ENCODE data around the gene C19orf25. TPM values are rescaled to one million over a fixed set of nuclear protein-coding genes. Genes with fewer than 3 reads are reported as not detected.

Gene C19orf25
- total and polyA plus RNA-seq, 8 donors = 17.7 to 32.2 (median 24.7) TPM

GRCh38 chr19:1472231-1473084, 6.6 kb downstream of the C19orf25 start:
- DNase-seq (no peak), ATAC-seq (no peak)
- TF ChIP-seq, protein P1, sequence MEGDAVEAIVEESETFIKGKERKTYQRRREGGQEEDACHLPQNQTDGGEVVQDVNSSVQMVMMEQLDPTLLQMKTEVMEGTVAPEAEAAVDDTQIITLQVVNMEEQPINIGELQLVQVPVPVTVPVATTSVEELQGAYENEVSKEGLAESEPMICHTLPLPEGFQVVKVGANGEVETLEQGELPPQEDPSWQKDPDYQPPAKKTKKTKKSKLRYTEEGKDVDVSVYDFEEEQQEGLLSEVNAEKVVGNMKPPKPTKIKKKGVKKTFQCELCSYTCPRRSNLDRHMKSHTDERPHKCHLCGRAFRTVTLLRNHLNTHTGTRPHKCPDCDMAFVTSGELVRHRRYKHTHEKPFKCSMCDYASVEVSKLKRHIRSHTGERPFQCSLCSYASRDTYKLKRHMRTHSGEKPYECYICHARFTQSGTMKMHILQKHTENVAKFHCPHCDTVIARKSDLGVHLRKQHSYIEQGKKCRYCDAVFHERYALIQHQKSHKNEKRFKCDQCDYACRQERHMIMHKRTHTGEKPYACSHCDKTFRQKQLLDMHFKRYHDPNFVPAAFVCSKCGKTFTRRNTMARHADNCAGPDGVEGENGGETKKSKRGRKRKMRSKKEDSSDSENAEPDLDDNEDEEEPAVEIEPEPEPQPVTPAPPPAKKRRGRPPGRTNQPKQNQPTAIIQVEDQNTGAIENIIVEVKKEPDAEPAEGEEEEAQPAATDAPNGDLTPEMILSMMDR (IDR thresholded peaks at IDR 0.05) = no peak
- intact Hi-C loops (cut with DNase I) = no loop called here
- Histone ChIP-seq H3K9me3 (no peaks in the 10 kb centered on the region), H3K27me3 (peaks cover 58 to 70% of the 10 kb centered on the region in 2 donors), H3K36me3 (peaks cover 0 to 36% of the 10 kb centered on the region in 2 donors), H3K4me3 (no peak overlapping the region), H3K4me1 (peaks cover 32 to 58% of the 10 kb centered on the region in 2 donors), H3K27ac (no peak overlapping the region)

GRCh38 chr19:1471515-1472160, 7.4 kb downstream of the C19orf25 start:
- TF ChIP-seq, protein P1 (IDR thresholded peaks at IDR 0.05) = no peak
- H3K36me3 ChIP-seq = peaks cover 0 to 28% of the 10 kb centered on the region in 2 donors
- no peaks in the 10 kb centered on the region for H3K9me3 ChIP-seq
- H3K27ac ChIP-seq = no peak overlapping the region
- no peak overlapping the region for H3K4me3 ChIP-seq
- ATAC-seq (no peak), DNase-seq (no peak)
- peaks cover 32 to 61% of the 10 kb centered on the region in 2 donors for H3K4me1 ChIP-seq
- intact Hi-C loops (cut with DNase I) = no loop called here
- H3K27me3 ChIP-seq = peaks cover 66 to 78% of the 10 kb centered on the region in 2 donors

- Histone ChIP-seq H3K4me1 (peaks cover 32 to 67% of the 10 kb centered on the region in 2 donors), H3K27me3 (peaks cover 72 to 84% of the 10 kb centered on the region in 2 donors), H3K27ac (no peak overlapping the region), H3K9me3 (no peaks in the 10 kb centered on the region), H3K4me3 (peak overlapping the region in 1 of 2 donors; percentile 26), H3K36me3 (peaks cover 0 to 22% of the 10 kb centered on the region in 2 donors)
- intact Hi-C loops (cut with DNase I) = no loop called here
- DNase-seq (peak in 1 of 4 donors; percentile 73), ATAC-seq (peak; percentile 16)
- TF ChIP-seq, protein P1 (IDR thresholded peaks at IDR 0.05) = no peak
Observed at GRCh38 chr19:1471010-1471514, 8.0 kb downstream of the C19orf25 start.

- Histone ChIP-seq H3K27me3 (peaks cover 78 to 90% of the 10 kb centered on the region in 2 donors), H3K36me3 (peaks cover 0 to 16% of the 10 kb centered on the region in 2 donors), H3K27ac (no peak overlapping the region), H3K9me3 (no peaks in the 10 kb centered on the region), H3K4me3 (peak overlapping the region; percentile 8 to 26), H3K4me1 (peaks cover 32 to 73% of the 10 kb centered on the region in 2 donors)
- peak in 1 of 4 donors; percentile 84 for DNase-seq
- peak; percentile 63 for ATAC-seq
- intact Hi-C loops (cut with DNase I) = no loop called here
- TF ChIP-seq, protein P1 (IDR thresholded peaks at IDR 0.05) = no peak
Observed at GRCh38 chr19:1470305-1471009, 8.6 kb downstream of the C19orf25 start.

All from left lung (tissue), 10 donors.